Hepatocyte (in vitro differentiated cells): ENCODE data around the gene CHST8. TPM values are rescaled to one million over a fixed set of nuclear protein-coding genes. Genes with fewer than 3 reads are reported as not detected.

Source experiments
- DNase-seq: peaks from one replicate; pipeline ENCODE4 v3.0.0-alpha.2; 2016; ENCODE audit warnings: low spot score
- H2AFZ ChIP-seq: fragments of 200-600 bp; sonication (generic); 2 replicates; pipeline ENCODE4 v1.6.0; 2016; ENCODE audit warnings: antibody characterized with exemption, mild to moderate bottlenecking
- H3K27ac ChIP-seq: fragments of 200-600 bp; sonication (generic); 2 replicates; pipeline ENCODE4 v1.5.1; 2016; ENCODE audit warnings: mild to moderate bottlenecking
- H3K27me3 ChIP-seq: fragments of 200-600 bp; sonication (generic); 2 replicates; pipeline ENCODE4 v1.6.1; 2016
- H3K36me3 ChIP-seq: fragments of 200-600 bp; sonication (generic); replicated peaks from 2 replicates; pipeline ENCODE4 v1.5.1; 2016; ENCODE audit warnings: low read depth; ENCODE audit not compliant: insufficient read depth
- H3K4me1 ChIP-seq: fragments of 200-600 bp; sonication (generic); 2 replicates; pipeline ENCODE4 v1.5.1; 2016; ENCODE audit warnings: mild to moderate bottlenecking, moderate library complexity; ENCODE audit not compliant: insufficient read depth
- H3K4me2 ChIP-seq: fragments of 200-600 bp; sonication (generic); 2 replicates; pipeline ENCODE4 v1.6.0; 2016
- H3K4me3 ChIP-seq: fragments of 200-600 bp; sonication (generic); 2 replicates; pipeline ENCODE4 v1.5.1; 2016; ENCODE audit warnings: mild to moderate bottlenecking
- H3K79me2 ChIP-seq: fragments of 200-600 bp; sonication (generic); 2 replicates; pipeline ENCODE4 v1.6.0; 2017; ENCODE audit warnings: mild to moderate bottlenecking
- H3K9me2 ChIP-seq: fragments of 200-600 bp; sonication (generic); replicated peaks from 2 replicates; pipeline ENCODE4 v1.6.0; 2017; ENCODE audit warnings: mild to moderate bottlenecking; ENCODE audit not compliant: insufficient read depth
- H3K9me3 ChIP-seq: fragments of 200-600 bp; sonication (generic); 2 replicates; pipeline ENCODE4 v1.5.1; 2016; ENCODE audit warnings: low read depth, mild to moderate bottlenecking
- H4K20me1 ChIP-seq: fragments of 200-600 bp; sonication (generic); 2 replicates; pipeline ENCODE4 v1.6.0; 2016; ENCODE audit warnings: mild to moderate bottlenecking; ENCODE audit not compliant: insufficient read depth, poor library complexity, severe bottlenecking
- CTCF ChIP-seq: fragments of 200-600 bp; sonication (generic); IDR thresholded peaks from 2 replicates; pipeline ENCODE4 v1.5.1; 2016; ENCODE audit warnings: antibody characterized with exemption, mild to moderate bottlenecking; ENCODE audit not compliant: poor library complexity
- EZH2 ChIP-seq: fragments of 200-600 bp; sonication (generic); IDR thresholded peaks from 2 replicates; pipeline ENCODE4 v1.6.1; 2016; ENCODE audit warnings: antibody characterized with exemption, mild to moderate bottlenecking, borderline replicate concordance
- EZH2phosphoT487 ChIP-seq: fragments of 200-600 bp; sonication (generic); IDR thresholded peaks from one replicate; pipeline ENCODE4 v1.6.1; 2018; ENCODE audit warnings: antibody characterized with exemption, mild to moderate bottlenecking, low read depth, moderate library complexity; ENCODE audit not compliant: unreplicated experiment, severe bottlenecking
- WGBS: methylation state at CpG from one replicate; pipeline ENCODE4 v1.1.6; 2016; ENCODE audit warnings: low lambda C conversion rate; ENCODE audit errors: missing lambda C conversion rate; 5-methylcytosine and 5-hydroxymethylcytosine counted together
- polyA plus RNA-seq: library from polyadenylated mRNA; unstranded; fragments of >200 nt; fragmentation: Nextera tagmentation; extraction: Ambion mirVana; gene quantifications from 2 replicates; pipeline ENCODE4 v1.2.1, GENCODE V29; 2016
- total RNA-seq: library from RNA; depleted of rRNA; stranded (reverse); fragments of >200 nt; gene quantifications from 2 replicates; pipeline ENCODE4 v1.2.3, GENCODE V29; 2014

The CHST8 gene
- total and polyA plus RNA-seq, 2 experiments from 2014 or later = 0.07 to 0.89 TPM

DNA sequence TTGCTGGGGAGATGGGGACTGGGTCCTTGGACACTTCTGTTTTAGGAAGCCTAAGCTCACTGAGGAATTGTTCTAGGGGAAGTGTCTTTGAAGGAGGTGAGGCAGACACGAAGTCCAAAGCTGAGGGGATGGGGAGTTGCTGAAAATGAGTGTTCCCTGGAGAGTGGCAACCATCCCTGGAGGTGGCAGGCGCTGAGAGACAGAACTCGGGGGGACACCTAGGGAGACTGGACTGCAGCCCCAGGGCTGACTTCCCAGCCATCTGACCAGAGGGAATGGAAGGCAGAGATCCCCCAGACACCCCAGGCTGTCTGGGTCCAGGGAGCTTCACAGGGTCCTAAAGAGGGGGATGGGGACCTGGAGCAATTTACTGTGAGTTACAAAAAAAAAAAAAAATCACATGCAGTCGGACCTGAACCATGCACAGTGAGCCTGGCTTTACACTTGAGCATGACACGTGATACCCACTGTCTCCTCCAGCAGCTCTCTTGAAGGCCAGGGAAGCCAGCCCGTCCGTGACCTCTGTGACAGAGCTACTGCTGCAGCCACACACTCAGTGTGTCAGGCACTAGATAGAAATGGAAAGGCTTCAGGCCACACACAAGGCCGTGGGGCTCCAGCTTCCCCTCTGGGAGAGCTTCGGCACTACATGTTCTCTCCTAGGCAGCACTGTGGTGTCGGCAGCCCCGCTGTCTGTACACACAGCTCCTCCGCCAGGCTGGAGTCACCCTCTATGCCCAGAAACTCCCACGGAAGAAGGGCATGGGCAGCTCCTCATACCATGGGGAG lies 97.8 kb downstream of the CHST8 start:
- H3K4me1 ChIP-seq = no peaks in the 10 kb centered on the region
- no peaks in the 10 kb centered on the region for H3K27me3 ChIP-seq
- WGBS = 65% methylated on average over 13 of the region's 13 CpGs
- H3K27ac ChIP-seq = no peak overlapping the region
- H4K20me1 ChIP-seq = no peaks in the 10 kb centered on the region
- H3K4me2 ChIP-seq = no peak overlapping the region
- no peaks in the 10 kb centered on the region for H3K36me3 ChIP-seq
- H3K9me3 ChIP-seq = no peaks in the 10 kb centered on the region
- no peaks in the 10 kb centered on the region for H3K9me2 ChIP-seq
- no peak overlapping the region for H3K4me3 ChIP-seq
- no peak overlapping the region for H2AFZ ChIP-seq
- no peak for DNase-seq
- H3K79me2 ChIP-seq = no peaks in the 10 kb centered on the region
- TF ChIP-seq EZH2phosphoT487 (no peak), CTCF (no peak)

- no peak overlapping the region for H3K4me3 ChIP-seq
- no peak for DNase-seq
- H3K4me1 ChIP-seq = no peaks in the 10 kb centered on the region
- H3K9me3 ChIP-seq = no peaks in the 10 kb centered on the region
- H3K36me3 ChIP-seq = no peaks in the 10 kb centered on the region
- no peak overlapping the region for H3K27ac ChIP-seq
- H2AFZ ChIP-seq = no peak overlapping the region
- no peaks in the 10 kb centered on the region for H3K9me2 ChIP-seq
- H4K20me1 ChIP-seq = no peaks in the 10 kb centered on the region
- 91% methylated on average over 3 of the region's 3 CpGs for WGBS
- no peak overlapping the region for H3K4me2 ChIP-seq
- TF ChIP-seq CTCF (no peak), EZH2phosphoT487 (no peak), EZH2 (no peak)
- no peaks in the 10 kb centered on the region for H3K79me2 ChIP-seq
- H3K27me3 ChIP-seq = no peaks in the 10 kb centered on the region
Observed at GRCh38 chr19:33720155-33720493, 98.4 kb downstream of the CHST8 start.

DNA sequence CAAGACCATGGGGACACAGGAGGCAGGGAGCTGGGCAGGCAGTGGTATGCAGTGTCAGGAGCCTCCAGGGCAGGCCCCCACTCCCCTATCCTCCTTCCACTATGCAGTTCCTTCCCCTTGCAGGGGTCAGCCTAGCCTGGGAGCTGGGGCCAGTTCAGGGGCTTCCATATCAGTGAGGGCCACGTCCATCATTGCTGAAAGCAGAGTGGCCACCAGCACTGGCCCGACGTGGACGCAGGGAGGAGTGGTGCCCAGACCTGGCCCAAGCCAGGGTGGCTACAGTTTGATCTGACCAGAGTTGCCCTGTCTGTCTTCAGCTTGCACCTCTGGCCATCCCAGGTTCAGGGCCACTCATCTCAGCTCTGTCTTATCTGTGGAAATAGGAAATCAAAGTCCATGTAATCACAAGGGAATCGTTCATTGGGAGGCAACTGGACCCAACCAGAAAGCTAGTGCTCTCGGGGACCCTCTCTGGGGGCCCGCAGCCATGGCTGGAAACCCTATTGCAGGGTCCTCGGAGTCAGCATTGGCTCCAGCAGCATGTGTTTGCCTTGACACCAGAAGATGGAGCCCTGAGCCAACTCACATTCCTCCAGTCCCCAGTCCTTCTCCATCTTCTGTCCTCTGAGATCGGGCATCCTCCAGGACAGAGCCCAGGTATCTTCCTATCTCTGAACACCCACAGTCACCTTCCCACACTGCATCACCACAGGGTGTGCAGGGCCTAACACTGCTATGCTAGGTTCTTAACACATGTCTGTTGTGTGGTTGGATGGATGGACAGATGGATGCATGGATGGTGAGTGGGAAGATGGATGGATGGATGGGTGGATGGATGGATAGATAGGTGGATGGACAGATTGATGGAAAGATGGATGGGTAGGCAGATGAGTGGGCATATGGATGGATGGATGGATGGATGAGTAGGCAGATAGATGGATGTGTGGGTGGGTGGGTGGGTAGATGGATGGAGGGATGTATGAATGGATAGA lies 99.2 kb downstream of the CHST8 start:
- no peak overlapping the region for H2AFZ ChIP-seq
- H3K9me2 ChIP-seq = no peaks in the 10 kb centered on the region
- H4K20me1 ChIP-seq = no peaks in the 10 kb centered on the region
- no peak overlapping the region for H3K4me3 ChIP-seq
- H3K4me2 ChIP-seq = no peak overlapping the region
- TF ChIP-seq EZH2phosphoT487 = no peak
- TF ChIP-seq EZH2 = no peak
- TF ChIP-seq CTCF = no peak
- no peaks in the 10 kb centered on the region for H3K36me3 ChIP-seq
- no peak overlapping the region for H3K27ac ChIP-seq
- WGBS = 72% methylated on average over 9 of the region's 9 CpGs
- no peaks in the 10 kb centered on the region for H3K9me3 ChIP-seq
- no peak for DNase-seq
- H3K79me2 ChIP-seq = no peaks in the 10 kb centered on the region
- H3K27me3 ChIP-seq = no peaks in the 10 kb centered on the region
- no peaks in the 10 kb centered on the region for H3K4me1 ChIP-seq
